Breast epithelium (tissue), 4 donors: ENCODE measurements around the gene POF1B. TPM values are rescaled to one million over a fixed set of nuclear protein-coding genes. Genes with fewer than 3 reads are reported as not detected.

Experiments used
- DNase-seq, 2 donors: peaks; one replicate each; pipeline ENCODE4 v3.0.0-alpha.2; 2019; ENCODE audit warnings: low spot score in 2 of 2
- H3K27ac ChIP-seq, 2 donors: fragments of 200-600 bp; sonication (generic) in 1 of 2; one replicate each; pipeline ENCODE4 v1.5.1; 2016 to 2019; ENCODE audit warnings: mild to moderate bottlenecking in 1 of 2
- H3K27me3 ChIP-seq, 2 donors: fragments of 200-600 bp; sonication (generic) in 1 of 2; one replicate each; pipeline versions ENCODE4 v1.5.1 to v1.6.0; 2017 to 2019; ENCODE audit warnings: control low read depth in 1 of 2, mild to moderate bottlenecking in 1 of 2
- H3K36me3 ChIP-seq: fragments of 200-600 bp; one replicate; pipeline ENCODE4 v1.5.1; 2019
- H3K4me1 ChIP-seq, 2 donors: fragments of 200-600 bp; sonication (generic); one replicate each; pipeline ENCODE4 v1.5.1; 2016 to 2019; ENCODE audit warnings: control low read depth in 1 of 2
- H3K4me3 ChIP-seq, 3 donors: fragments of 200-600 bp; sonication (generic); 1 replicate in 2 of 3; 2 replicates in 1 of 3; pipeline ENCODE4 v1.5.1; 2016 to 2019; ENCODE audit warnings: mild to moderate bottlenecking in 3 of 3, moderate library complexity in 2 of 3
- H3K9me3 ChIP-seq, 2 donors: fragments of 200-600 bp; sonication (generic) in 1 of 2; one replicate each; pipeline ENCODE4 v1.5.1; 2016 to 2019; ENCODE audit warnings: control low read depth in 1 of 2
- CTCF ChIP-seq, 3 donors: fragments of 450-650 bp; IDR thresholded peaks; one replicate each; pipeline ENCODE4 v1.5.1; 2016 to 2017; ENCODE audit warnings: antibody characterized with exemption in 3 of 3, mild to moderate bottlenecking in 3 of 3, moderate library complexity in 3 of 3
- POLR2A ChIP-seq: fragments of 450-650 bp; IDR thresholded peaks from one replicate; pipeline ENCODE4 v1.6.1; 2016; ENCODE audit warnings: antibody characterized with exemption, mild to moderate bottlenecking, moderate library complexity
- POLR2AphosphoS5 ChIP-seq, 3 donors: sonication (generic); formaldehyde crosslinking; IDR thresholded peaks; one replicate each; pipeline ENCODE4 v1.6.1; 2017; ENCODE audit warnings: antibody characterized with exemption in 3 of 3
- intact Hi-C: fragments of 100-400 bp; cut with DNase I; formaldehyde crosslinking; loops from one replicate; pipeline ENCODE4 v1.15.1; 2023; ENCODE audit warnings: low total_unique reads
- total RNA-seq, 3 donors: library from RNA; depleted of rRNA; stranded (reverse); fragments of >200 nt; gene quantifications; one replicate each; pipeline ENCODE4 v1.1.0, GENCODE V29; 2016

The POF1B gene
- total RNA-seq, 3 donors from 2014 or later: 0.48 to 19.5 (median 6.2) TPM

GRCh38 chrX:85381602-85382001 lies 2.1 kb upstream of the POF1B start:
- H3K36me3 ChIP-seq: no peaks in the 10 kb centered on the region
- H3K27ac ChIP-seq: no peak overlapping the region
- no peaks in the 10 kb centered on the region for H3K4me1 ChIP-seq
- TF ChIP-seq POLR2AphosphoS5 (IDR thresholded peaks at IDR 0.05) (no peak), POLR2A (no peak), CTCF (IDR thresholded peaks at IDR 0.05) (no peak)
- H3K9me3 ChIP-seq: no peaks in the 10 kb centered on the region
- peaks cover 0 to 18% of the 10 kb centered on the region in 2 donors for H3K27me3 ChIP-seq
- no peak for DNase-seq
- H3K4me3 ChIP-seq: no peak overlapping the region
- intact Hi-C loops: no loop called here

- Histone ChIP-seq H3K9me3 (no peaks in the 10 kb centered on the region), H3K4me3 (no peak overlapping the region), H3K36me3 (no peaks in the 10 kb centered on the region), H3K4me1 (no peaks in the 10 kb centered on the region), H3K27ac (no peak overlapping the region), H3K27me3 (peaks cover 0 to 22% of the 10 kb centered on the region in 2 donors)
- no peak for TF ChIP-seq CTCF (IDR thresholded peaks at IDR 0.05)
- TF ChIP-seq POLR2AphosphoS5 (IDR thresholded peaks at IDR 0.05): no peak
- no peak for TF ChIP-seq POLR2A
- DNase-seq: no peak
- intact Hi-C loops: no loop called here
These were observed 1.0 kb downstream of the POF1B start for GRCh38 chrX:85378461-85378860.

- no peak overlapping the region for H3K4me3 ChIP-seq
- intact Hi-C loops: no loop called here
These were observed 4.1 kb downstream of the POF1B start for GRCh38 chrX:85375333-85375738.

GRCh38 chrX:85365370-85365995 lies 14.0 kb downstream of the POF1B start:
- H3K36me3 ChIP-seq: no peaks in the 10 kb centered on the region
- H3K4me1 ChIP-seq: no peaks in the 10 kb centered on the region
- H3K27me3 ChIP-seq: peaks cover 0 to 17% of the 10 kb centered on the region in 2 donors
- no peak overlapping the region for H3K27ac ChIP-seq
- H3K9me3 ChIP-seq: no peaks in the 10 kb centered on the region
- intact Hi-C loops: no loop called here
- DNase-seq: no peak
- no peak overlapping the region for H3K4me3 ChIP-seq
- no peak for TF ChIP-seq POLR2AphosphoS5 (IDR thresholded peaks at IDR 0.05)
- TF ChIP-seq POLR2A: no peak
- no peak for TF ChIP-seq CTCF (IDR thresholded peaks at IDR 0.05)

More at GRCh38 chrX:85375333-85375738, 4.1 kb downstream of the POF1B start:
- Histone ChIP-seq H3K27me3 (peaks cover 0 to 18% of the 10 kb centered on the region in 2 donors), H3K27ac (no peak overlapping the region), H3K36me3 (no peaks in the 10 kb centered on the region), H3K9me3 (no peaks in the 10 kb centered on the region), H3K4me1 (no peaks in the 10 kb centered on the region)
- TF ChIP-seq POLR2A (no peak), CTCF (IDR thresholded peaks at IDR 0.05) (no peak), POLR2AphosphoS5 (IDR thresholded peaks at IDR 0.05) (no peak)
- no peak for DNase-seq

GRCh38 chrX:85359051-85359450 lies 20.4 kb downstream of the POF1B start:
- H3K4me3 ChIP-seq: no peak overlapping the region
- intact Hi-C loops: no loop called here
- H3K9me3 ChIP-seq: no peaks in the 10 kb centered on the region
- H3K4me1 ChIP-seq: no peaks in the 10 kb centered on the region
- no peak for DNase-seq
- no peak for TF ChIP-seq POLR2AphosphoS5 (IDR thresholded peaks at IDR 0.05)
- TF ChIP-seq POLR2A: no peak
- no peak for TF ChIP-seq CTCF (IDR thresholded peaks at IDR 0.05)
- no peaks in the 10 kb centered on the region for H3K36me3 ChIP-seq
- H3K27ac ChIP-seq: no peak overlapping the region
- no peaks in the 10 kb centered on the region for H3K27me3 ChIP-seq
